ENCODE data around the gene ALDH18A1.

ALDH18A1 gene

GRCh38 chr10:95640891-95641315, 15.6 kb downstream of the ALDH18A1 start:
- H3K27ac ChIP-seq (replicated peaks) = no peak overlapping the region
- TF ChIP-seq GABPA (IDR thresholded peaks at IDR 0.05; ENCODE audit: low read depth) (no peak), REST (IDR thresholded peaks at IDR 0.05; ENCODE audit: insufficient replicate concordance, low read depth) (no peak), SPI1 (IDR thresholded peaks at IDR 0.05; ENCODE audit: borderline replicate concordance, low read depth) (no peak), CTCF (IDR thresholded peaks at IDR 0.05; ENCODE audit: insufficient read depth, low read length) (no peak), POLR2AphosphoS5 (IDR thresholded peaks at IDR 0.05; ENCODE audit: low read depth) (no peak)
- H3K4me3 ChIP-seq (replicated peaks; ENCODE audit: insufficient read depth, low read length) = no peak overlapping the region
- H3K27me3 ChIP-seq (ENCODE audit: insufficient read depth, poor library complexity, severe bottlenecking) = no peaks in the 10 kb centered on the region
- no peak for DNase-seq (ENCODE audit: low read depth in 1 of 2, low spot score in 1 of 2)

GRCh38 chr10:95637911-95638310, 18.6 kb downstream of the ALDH18A1 start:
- Histone ChIP-seq H3K4me3 (replicated peaks; ENCODE audit: insufficient read depth, low read length) (no peak overlapping the region), H3K27ac (replicated peaks) (no peak overlapping the region), H3K27me3 (ENCODE audit: insufficient read depth, poor library complexity, severe bottlenecking) (no peaks in the 10 kb centered on the region)
- no peak for DNase-seq (ENCODE audit: low read depth in 1 of 2, low spot score in 1 of 2)
- no peak for TF ChIP-seq REST (IDR thresholded peaks at IDR 0.05; ENCODE audit: insufficient replicate concordance, low read depth)
- no peak for TF ChIP-seq CTCF (IDR thresholded peaks at IDR 0.05; ENCODE audit: insufficient read depth, low read length)
- no peak for TF ChIP-seq POLR2AphosphoS5 (IDR thresholded peaks at IDR 0.05; ENCODE audit: low read depth)
- TF ChIP-seq SPI1 (IDR thresholded peaks at IDR 0.05; ENCODE audit: borderline replicate concordance, low read depth) = no peak
- no peak for TF ChIP-seq GABPA (IDR thresholded peaks at IDR 0.05; ENCODE audit: low read depth)

- no peak for DNase-seq (ENCODE audit: low read depth in 1 of 2, low spot score in 1 of 2)
- H3K27me3 ChIP-seq (ENCODE audit: insufficient read depth, poor library complexity, severe bottlenecking) = no peaks in the 10 kb centered on the region
- H3K4me3 ChIP-seq (replicated peaks; ENCODE audit: insufficient read depth, low read length) = no peak overlapping the region
- H3K27ac ChIP-seq (replicated peaks) = no peak overlapping the region
- TF ChIP-seq CTCF (IDR thresholded peaks at IDR 0.05; ENCODE audit: insufficient read depth, low read length) = no peak
- TF ChIP-seq SPI1 (IDR thresholded peaks at IDR 0.05; ENCODE audit: borderline replicate concordance, low read depth) = no peak
- TF ChIP-seq GABPA (IDR thresholded peaks at IDR 0.05; ENCODE audit: low read depth) = no peak
- TF ChIP-seq POLR2AphosphoS5 (IDR thresholded peaks at IDR 0.05; ENCODE audit: low read depth) = no peak
- no peak for TF ChIP-seq REST (IDR thresholded peaks at IDR 0.05; ENCODE audit: insufficient replicate concordance, low read depth)
Observed at GRCh38 chr10:95637140-95637539, 19.4 kb downstream of the ALDH18A1 start.

Measured in HL-60 (cell line).